B cell (primary cell): ENCODE results near the gene CCDC180. TPM values are rescaled to one million over a fixed set of nuclear protein-coding genes. Genes with fewer than 3 reads are reported as not detected.

ENCODE experiments used
- ATAC-seq: fragments of 200-7000 bp; cut with Tn5 transposase; one replicate; pipeline ENCODE4 v1.10.0; 2021; ENCODE audit warnings: low read depth, mild to moderate bottlenecking, moderate number of reproducible peaks, moderate library complexity
- CTCF ChIA-PET: fragments of 350-600 bp; sonication (Branson Sonifier 250); formaldehyde crosslinking; loops from one replicate; lab custom pipeline; 2021; ENCODE audit warnings: antibody characterized with exemption, inconsistent platforms; lab: Charles Lee
- POLR2A ChIA-PET: fragments of 350-600 bp; sonication (Branson Sonifier 250); formaldehyde crosslinking; loops from one replicate; lab custom pipeline; 2021; ENCODE audit warnings: antibody characterized with exemption; lab: Charles Lee
- DNase-seq: peaks from one replicate; pipeline ENCODE4 v3.0.0; 2013
- H2AFZ ChIP-seq: 2 replicates; pipeline ENCODE4 v1.6.1; 2012; ENCODE audit warnings: mild to moderate bottlenecking, low read depth, low read length; ENCODE audit not compliant: insufficient read depth, poor library complexity, severe bottlenecking
- H3K27ac ChIP-seq, 2 donors: 1 replicate in 1 of 2; 2 replicates in 1 of 2; pipeline ENCODE4 v1.5.1; 2012 to 2013; ENCODE audit warnings: low read length in 2 of 2, mild to moderate bottlenecking in 2 of 2, moderate library complexity in 1 of 2
- H3K27me3 ChIP-seq, 4 experiments: fragments of 200-600 bp in 1 of 4; sonication (generic) in 1 of 4; replicated peaks in 1 of 4; 1 replicate in 2 of 4; 2 replicates in 2 of 4; pipeline versions ENCODE4 v1.6.1 to v1.7.0; 2013 to 2016; ENCODE audit warnings: low read length in 3 of 4, mild to moderate bottlenecking in 2 of 4, mixed read lengths in 1 of 4, moderate library complexity in 1 of 4; ENCODE audit not compliant: insufficient read depth in 4 of 4, control insufficient read depth in 3 of 4; ENCODE audit errors: control extremely low read depth in 1 of 4
- H3K36me3 ChIP-seq, 2 experiments: replicated peaks in 1 of 2; 1 replicate in 1 of 2; 2 replicates in 1 of 2; pipeline versions ENCODE4 v1.6.1 to v1.7.1; 2013; ENCODE audit warnings: low read length in 1 of 2; ENCODE audit not compliant: insufficient read depth in 2 of 2, control insufficient read depth in 1 of 2; ENCODE audit errors: control extremely low read depth in 1 of 2, extremely low read depth in 1 of 2
- H3K4me1 ChIP-seq, 2 donors: fragments of 200-600 bp in 1 of 2; sonication (generic) in 1 of 2; 1 replicate in 1 of 2; 2 replicates in 1 of 2; pipeline versions ENCODE4 v1.5.1 to v1.6.1; 2013 to 2017; ENCODE audit warnings: low read length in 2 of 2; ENCODE audit not compliant: control insufficient read depth in 2 of 2, insufficient read depth in 2 of 2
- H3K4me2 ChIP-seq: replicated peaks from 2 replicates; pipeline ENCODE3; 2012; ENCODE audit warnings: mild to moderate bottlenecking, low read depth, low read length; ENCODE audit not compliant: poor library complexity, severe bottlenecking
- H3K4me3 ChIP-seq, 5 experiments: fragments of 200-600 bp in 1 of 5; sonication (generic) in 1 of 5; 1 replicate in 3 of 5; 2 replicates in 2 of 5; pipeline versions ENCODE4 v1.5.1 to v1.7.0; 2011 to 2016; ENCODE audit warnings: low read length in 4 of 5, mild to moderate bottlenecking in 4 of 5, low read depth in 2 of 5, control low read depth in 1 of 5, moderate library complexity in 1 of 5; ENCODE audit not compliant: insufficient read depth in 1 of 5; ENCODE audit errors: control extremely low read depth in 1 of 5, extremely low read depth in 1 of 5
- H3K79me2 ChIP-seq: fragments of 200-600 bp; sonication (generic); one replicate; pipeline ENCODE4 v1.6.0; 2016; ENCODE audit warnings: low read length; ENCODE audit not compliant: control insufficient read depth, insufficient read depth
- H3K9ac ChIP-seq: fragments of 200-600 bp; sonication (generic); 2 replicates; pipeline ENCODE4 v1.6.1; 2017; ENCODE audit warnings: mild to moderate bottlenecking, low read length, moderate library complexity
- H3K9me3 ChIP-seq, 3 donors: one replicate each; pipeline versions ENCODE4 v1.6.1 to v1.7.1; 2013; ENCODE audit warnings: low read length in 2 of 3; ENCODE audit not compliant: control insufficient read depth in 2 of 3, insufficient read depth in 1 of 3; ENCODE audit errors: control extremely low read depth in 1 of 3
- H4K20me1 ChIP-seq: 2 replicates; pipeline ENCODE4 v1.6.0; 2012; ENCODE audit warnings: mild to moderate bottlenecking, low read length; ENCODE audit not compliant: insufficient read depth, control insufficient read depth, poor library complexity, severe bottlenecking
- H3K27ac Mint-ChIP-seq: one replicate; pipeline ENCODE4 v1.8.0; 2021; ENCODE audit warnings: mixed read lengths
- H3K27me3 Mint-ChIP-seq: one replicate; pipeline ENCODE4 v1.8.0; 2021; ENCODE audit warnings: mixed read lengths
- H3K4me1 Mint-ChIP-seq: one replicate; pipeline ENCODE4 v1.8.0; 2021; ENCODE audit warnings: mixed read lengths
- H3K4me3 Mint-ChIP-seq: one replicate; pipeline ENCODE4 v1.8.0; 2021; ENCODE audit warnings: mixed read lengths
- H3K9me3 Mint-ChIP-seq: one replicate; pipeline ENCODE4 v1.8.0; 2022; ENCODE audit warnings: mixed read lengths; ENCODE audit not compliant: insufficient read depth
- CTCF ChIP-seq: fragments of 200-600 bp; IDR thresholded peaks from one replicate; pipeline ENCODE4 v1.8.0; 2022; ENCODE audit warnings: antibody characterized with exemption, mild to moderate bottlenecking
- EZH2 ChIP-seq: IDR thresholded peaks from 2 replicates; pipeline ENCODE4 v1.6.1; 2012; ENCODE audit warnings: borderline replicate concordance, low read depth, mild to moderate bottlenecking, moderate library complexity, low read length; ENCODE audit not compliant: insufficient read depth, poor library complexity, severe bottlenecking
- WGBS: methylation state at CpG from one replicate; pipeline ENCODE4 v1.1.5; 2013; ENCODE audit warnings: missing lambda C conversion rate; ENCODE audit not compliant: insufficient coverage; 5-methylcytosine and 5-hydroxymethylcytosine counted together
- intact Hi-C: fragments of 100-400 bp; cut with micrococcal nuclease; formaldehyde crosslinking; loops from one replicate; pipeline ENCODE4 v1.10.0; 2022
- polyA plus RNA-seq: library from polyadenylated mRNA; depleted of rRNA; stranded (reverse); fragments of >200 nt; gene quantifications from 2 replicates; pipeline ENCODE4 v1.2.3, GENCODE V29; 2012
- small RNA-seq: library from RNA; depleted of rRNA; stranded (forward); fragments of <200 nt; gene quantifications from one replicate; pipeline ENCODE3, GENCODE V24; 2012; ENCODE audit warnings: low replicate concordance, low read depth; ENCODE audit not compliant: insufficient read length
- total RNA-seq, 2 donors: library from RNA; stranded (reverse); fragments of 120-200 nt in 1 of 2; gene quantifications; 1 replicate in 1 of 2; 2 replicates in 1 of 2; pipeline versions ENCODE4 v1.2.3 to v1.2.4, GENCODE V29; 2013 to 2022

Gene CCDC180
- total and polyA plus RNA-seq, 2 donors (not counting 1 experiment from before 2014, with no cell fraction given), result 4.4 to 7.1 TPM

DNA sequence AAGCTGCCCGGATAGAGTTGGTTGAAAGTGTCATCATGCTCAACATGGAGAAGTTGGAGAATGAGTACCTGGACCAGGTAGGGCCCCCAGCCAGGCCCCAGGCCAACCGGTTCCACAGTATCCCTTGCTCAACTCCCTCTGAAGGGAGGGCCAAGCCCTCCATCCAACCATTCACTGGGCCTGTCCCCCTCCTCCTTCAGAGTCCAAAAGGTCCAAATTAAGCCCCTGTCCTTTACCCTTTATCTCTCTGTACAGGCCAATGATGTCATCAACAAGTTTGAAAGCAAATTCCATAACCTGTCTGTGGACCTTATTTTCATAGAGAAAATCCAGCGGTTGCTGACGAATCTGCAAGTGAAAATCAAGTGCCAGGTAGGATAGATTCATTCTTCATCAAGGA is 47.2 kb downstream of the CCDC180 start:
- TF ChIP-seq EZH2, result no peak
- no peak for TF ChIP-seq CTCF
- ChIA-PET POLR2A (no interaction called here), CTCF (no interaction called here)
- no peak overlapping the region for H3K27ac Mint-ChIP-seq
- no peaks in the 10 kb centered on the region for H3K4me1 ChIP-seq
- H2AFZ ChIP-seq, result no peak overlapping the region
- no peaks in the 10 kb centered on the region for H4K20me1 ChIP-seq
- H3K36me3 ChIP-seq, result peaks cover 0 to 4% of the 10 kb centered on the region in 2 experiments
- H3K27me3 Mint-ChIP-seq, result no peaks in the 10 kb centered on the region
- H3K4me3 Mint-ChIP-seq, result no peak overlapping the region
- H3K27ac ChIP-seq, result no peak overlapping the region
- H3K4me1 Mint-ChIP-seq, result no peaks in the 10 kb centered on the region
- 100% methylated on average over 3 of the region's 4 CpGs for WGBS
- H3K9ac ChIP-seq, result no peak overlapping the region
- no peaks in the 10 kb centered on the region for H3K9me3 ChIP-seq
- H3K27me3 ChIP-seq, result no peaks in the 10 kb centered on the region
- no peak for ATAC-seq
- intact Hi-C loops, result no loop called here
- no peak overlapping the region for H3K4me2 ChIP-seq
- no peak for DNase-seq
- no peaks in the 10 kb centered on the region for H3K9me3 Mint-ChIP-seq
- H3K4me3 ChIP-seq, result no peak overlapping the region
- no peaks in the 10 kb centered on the region for H3K79me2 ChIP-seq

DNA sequence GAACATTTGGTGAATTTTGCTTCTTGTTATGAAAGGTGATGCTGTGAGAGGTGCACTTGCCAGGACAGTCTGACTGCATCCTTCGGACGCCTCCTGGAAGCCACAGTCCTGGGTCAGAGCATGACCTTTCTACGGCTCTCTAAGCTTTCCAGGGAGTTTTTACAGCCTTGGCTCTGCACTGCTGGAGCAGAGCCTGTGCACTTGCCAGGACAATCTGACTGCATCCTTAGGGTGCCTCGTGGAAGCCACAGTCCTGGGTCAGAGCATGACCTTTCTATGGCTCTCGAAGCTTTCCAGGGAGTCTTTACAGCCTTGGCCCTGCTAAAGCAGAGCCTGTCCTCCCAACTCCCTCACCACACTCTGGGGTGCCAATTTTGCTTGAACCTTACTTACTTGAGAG is 49.6 kb downstream of the CCDC180 start:
- H3K4me1 ChIP-seq, result no peaks in the 10 kb centered on the region
- no peaks in the 10 kb centered on the region for H3K79me2 ChIP-seq
- no peak for ATAC-seq
- H3K9me3 Mint-ChIP-seq, result no peaks in the 10 kb centered on the region
- ChIA-PET CTCF (no interaction called here), POLR2A (no interaction called here)
- H3K9ac ChIP-seq, result no peak overlapping the region
- no peak overlapping the region for H2AFZ ChIP-seq
- H3K27me3 Mint-ChIP-seq, result no peaks in the 10 kb centered on the region
- H3K36me3 ChIP-seq, result peaks cover 0 to 4% of the 10 kb centered on the region in 2 experiments
- no peak overlapping the region for H3K4me3 ChIP-seq
- H3K4me2 ChIP-seq, result no peak overlapping the region
- H3K4me3 Mint-ChIP-seq, result no peak overlapping the region
- no peak for TF ChIP-seq EZH2
- no peak for TF ChIP-seq CTCF
- DNase-seq, result no peak
- 78% methylated on average over 4 of the region's 5 CpGs for WGBS
- no peak overlapping the region for H3K27ac Mint-ChIP-seq
- H3K4me1 Mint-ChIP-seq, result no peaks in the 10 kb centered on the region
- H3K27ac ChIP-seq, result no peak overlapping the region
- H3K27me3 ChIP-seq, result no peaks in the 10 kb centered on the region
- intact Hi-C loops, result no loop called here
- no peaks in the 10 kb centered on the region for H4K20me1 ChIP-seq
- no peaks in the 10 kb centered on the region for H3K9me3 ChIP-seq

Small RNA genes lying within 50 kb of the gene (small RNA-seq; reads per million reads assigned to genes)
- gene AL512590.2, result not detected
- not detected for gene CCDC180

Other genes with a start within 250 kb of the CCDC180 start
- gene TDRD7, start 104.4 kb downstream of the CCDC180 start, total RNA-seq, result 19.7 and 20.6 TPM in 2 replicates
- gene TDRD7, start 104.4 kb downstream of the CCDC180 start, polyA plus RNA-seq, result 11.5 and 15.2 TPM in 2 replicates
- 1.9 and 2.5 TPM in 2 replicates for gene TMOD1, start 194.0 kb downstream of the CCDC180 start, total RNA-seq
- gene TMOD1, start 194.0 kb downstream of the CCDC180 start, polyA plus RNA-seq, result 0.30 and 0.39 TPM in 2 replicates